ENCODE results near the gene IMPG2.

- TF ChIP-seq, protein P1, sequence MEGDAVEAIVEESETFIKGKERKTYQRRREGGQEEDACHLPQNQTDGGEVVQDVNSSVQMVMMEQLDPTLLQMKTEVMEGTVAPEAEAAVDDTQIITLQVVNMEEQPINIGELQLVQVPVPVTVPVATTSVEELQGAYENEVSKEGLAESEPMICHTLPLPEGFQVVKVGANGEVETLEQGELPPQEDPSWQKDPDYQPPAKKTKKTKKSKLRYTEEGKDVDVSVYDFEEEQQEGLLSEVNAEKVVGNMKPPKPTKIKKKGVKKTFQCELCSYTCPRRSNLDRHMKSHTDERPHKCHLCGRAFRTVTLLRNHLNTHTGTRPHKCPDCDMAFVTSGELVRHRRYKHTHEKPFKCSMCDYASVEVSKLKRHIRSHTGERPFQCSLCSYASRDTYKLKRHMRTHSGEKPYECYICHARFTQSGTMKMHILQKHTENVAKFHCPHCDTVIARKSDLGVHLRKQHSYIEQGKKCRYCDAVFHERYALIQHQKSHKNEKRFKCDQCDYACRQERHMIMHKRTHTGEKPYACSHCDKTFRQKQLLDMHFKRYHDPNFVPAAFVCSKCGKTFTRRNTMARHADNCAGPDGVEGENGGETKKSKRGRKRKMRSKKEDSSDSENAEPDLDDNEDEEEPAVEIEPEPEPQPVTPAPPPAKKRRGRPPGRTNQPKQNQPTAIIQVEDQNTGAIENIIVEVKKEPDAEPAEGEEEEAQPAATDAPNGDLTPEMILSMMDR (optimal IDR thresholded peaks at IDR 0.05 in 1 of 3, IDR thresholded peaks at IDR 0.05 in 1 of 3, conservative IDR thresholded peaks at IDR 0.05 in 1 of 3; ENCODE audit: extremely low read depth in 1 of 3, insufficient read depth in 2 of 3, low read length in 3 of 3): no peak
- TF ChIP-seq EZH2 (IDR thresholded peaks at IDR 0.05; ENCODE audit: low read length): no peak
Measured at GRCh38 chr3:101256511-101256910, 63.9 kb downstream of the IMPG2 start.
